ENCODE measurements around the gene RPS6KA2.
"Not testable (repeated sequence)": the region's sequence is repeated elsewhere in the genome, so short reads cannot be mapped to it uniquely, and the experiment has no call there.

RPS6KA2 gene

GRCh38 chr6:166586424-166587156 lies 40.5 kb downstream of the RPS6KA2 start, which contains the start of gene RAMACL:
Gene RAMACL (minus strand): TSS chr6:166586678. CDS start chr6:166586477, 201 bp downstream.
- ChIA-PET CTCF (no interaction called here), POLR2A (ENCODE audit: low non-redundant PET) (no interaction called here)
- no peak within 1 kb of the TSS for H3K27ac ChIP-seq
- TF ChIP-seq CTCF (conservative IDR thresholded peaks at IDR 0.05; ENCODE audit: low read depth), result no peak
- peak; percentile 72 for DNase-seq (ENCODE audit: low spot score)

- POLR2A ChIA-PET (ENCODE audit: low non-redundant PET), result no interaction called here
- CTCF ChIA-PET, result interaction anchor here (0.7 kb wide), 1 partner anchor 44 kb away, joined by 5 read pairs; no protein-coding TSS in a partner anchor
- TF ChIP-seq CTCF (conservative IDR thresholded peaks at IDR 0.05; ENCODE audit: low read depth), result no peak
- DNase-seq (ENCODE audit: low spot score), result no peak
- H3K27ac ChIP-seq, result no peak overlapping the region
These were observed 42.1 kb downstream of the RPS6KA2 start for GRCh38 chr6:166584853-166585429.

GRCh38 chr6:166584155-166584554 lies 42.9 kb downstream of the RPS6KA2 start:
- ChIA-PET POLR2A (ENCODE audit: low non-redundant PET) (no interaction called here), CTCF (no interaction called here)
- no peak for TF ChIP-seq CTCF (conservative IDR thresholded peaks at IDR 0.05; ENCODE audit: low read depth)
- no peak overlapping the region for H3K27ac ChIP-seq
- no peak for DNase-seq (ENCODE audit: low spot score)

- no peak for DNase-seq (ENCODE audit: low spot score)
- TF ChIP-seq CTCF (conservative IDR thresholded peaks at IDR 0.05; ENCODE audit: low read depth), result no peak
- POLR2A ChIA-PET (ENCODE audit: low non-redundant PET), result no interaction called here
- H3K27ac ChIP-seq, result 0 out of 2 replicates have a peak overlapping the region, but pooled peaks have one; percentile 9
- CTCF ChIA-PET, result no interaction called here
These were observed 43.7 kb downstream of the RPS6KA2 start for GRCh38 chr6:166583230-166583965.

- POLR2A ChIA-PET (ENCODE audit: low non-redundant PET), result no interaction called here
- no peak for TF ChIP-seq CTCF (conservative IDR thresholded peaks at IDR 0.05; ENCODE audit: low read depth)
- CTCF ChIA-PET, result no interaction called here
- no peak overlapping the region for H3K27ac ChIP-seq
- DNase-seq (ENCODE audit: low spot score), result no peak
These were observed 44.8 kb downstream of the RPS6KA2 start for GRCh38 chr6:166582258-166582657.

GRCh38 chr6:166581801-166582200 lies 45.2 kb downstream of the RPS6KA2 start:
- H3K27ac ChIP-seq; CTCF ChIA-PET; POLR2A ChIA-PET (ENCODE audit: low non-redundant PET); DNase-seq (ENCODE audit: low spot score): not testable (repeated sequence)

Data from RWPE1 (cell line).